Peyer's patch (tissue), 4 donors: ENCODE data around the gene ATF6B. TPM values are rescaled to one million over a fixed set of nuclear protein-coding genes. Genes with fewer than 3 reads are reported as not detected.

Source experiments
- DNase-seq, 3 donors: peaks; one replicate each; pipeline ENCODE4 v3.0.0-alpha.2; 2017 to 2019
- H3K27ac ChIP-seq, 4 donors: fragments of 200-600 bp; sonication (generic); one replicate each; pipeline ENCODE4 v1.5.1; 2016 to 2019
- H3K27me3 ChIP-seq, 2 donors: fragments of 200-600 bp; sonication (generic); one replicate each; pipeline ENCODE4 v1.5.1; 2019
- H3K36me3 ChIP-seq, 3 donors: fragments of 200-600 bp; sonication (generic); one replicate each; pipeline ENCODE4 v1.5.1; 2016 to 2019
- H3K4me1 ChIP-seq, 4 donors: fragments of 200-600 bp; sonication (generic); one replicate each; pipeline ENCODE4 v1.5.1; 2016 to 2019
- H3K4me3 ChIP-seq, 4 donors: fragments of 200-600 bp; sonication (generic); 1 replicate in 3 of 4; 2 replicates in 1 of 4; pipeline ENCODE4 v1.5.1; 2016 to 2019; ENCODE audit warnings: mild to moderate bottlenecking in 1 of 4
- H3K9me3 ChIP-seq, 4 donors: fragments of 200-600 bp; sonication (generic); one replicate each; pipeline ENCODE4 v1.5.1; 2016 to 2019; ENCODE audit warnings: mild to moderate bottlenecking in 1 of 4
- POLR2A ChIP-seq, 2 donors: fragments of 450-650 bp; IDR thresholded peaks; one replicate each; pipeline ENCODE4 v1.5.1; 2017; ENCODE audit warnings: antibody characterized with exemption in 2 of 2, mild to moderate bottlenecking in 2 of 2, moderate library complexity in 2 of 2
- total RNA-seq, 4 donors: library from RNA; depleted of rRNA; stranded (reverse); fragments of >200 nt; gene quantifications; one replicate each; pipeline ENCODE4 v1.1.0, GENCODE V29; 2016
- TF ChIP-seq, protein P1 (sequence below), 6 experiments: fragments of 450-650 bp in 4 of 6; fragments of 200-600 bp in 2 of 6; sonication (generic) in 1 of 6; IDR thresholded peaks; one replicate each; pipeline ENCODE4 v1.5.1; 2017 to 2019; ENCODE audit warnings: antibody characterized with exemption in 6 of 6, mild to moderate bottlenecking in 3 of 6, moderate library complexity in 1 of 6

ATF6B gene
- total RNA-seq, 4 donors from 2014 or later, result 75.3 to 408 (median 156) TPM

GRCh38 chr6:32153564-32154513 lies 25.8 kb upstream of the ATF6B start, which contains the start of gene PPT2:
PPT2 (plus strand) TSS chr6:32154141; CDS start chr6:32154595, 454 bp downstream.
- Histone ChIP-seq H3K9me3 (no peaks in the 10 kb centered on the region), H3K4me1 (peaks cover 0 to 30% (median 5%) of the 10 kb centered on the region in 4 donors), H3K27me3 (no peaks in the 10 kb centered on the region), H3K36me3 (peaks cover 0 to 30% (median 0%) of the 10 kb centered on the region in 3 donors), H3K4me3 (peak within 1 kb of the TSS; percentile 50 to 74 (median 69)), H3K27ac (peak within 1 kb of the TSS; percentile 72 to 85 (median 78))
- TF ChIP-seq POLR2A (IDR thresholded peaks at IDR 0.05), result peak in 1 of 2 donors; percentile 20
- TF ChIP-seq, protein P1, sequence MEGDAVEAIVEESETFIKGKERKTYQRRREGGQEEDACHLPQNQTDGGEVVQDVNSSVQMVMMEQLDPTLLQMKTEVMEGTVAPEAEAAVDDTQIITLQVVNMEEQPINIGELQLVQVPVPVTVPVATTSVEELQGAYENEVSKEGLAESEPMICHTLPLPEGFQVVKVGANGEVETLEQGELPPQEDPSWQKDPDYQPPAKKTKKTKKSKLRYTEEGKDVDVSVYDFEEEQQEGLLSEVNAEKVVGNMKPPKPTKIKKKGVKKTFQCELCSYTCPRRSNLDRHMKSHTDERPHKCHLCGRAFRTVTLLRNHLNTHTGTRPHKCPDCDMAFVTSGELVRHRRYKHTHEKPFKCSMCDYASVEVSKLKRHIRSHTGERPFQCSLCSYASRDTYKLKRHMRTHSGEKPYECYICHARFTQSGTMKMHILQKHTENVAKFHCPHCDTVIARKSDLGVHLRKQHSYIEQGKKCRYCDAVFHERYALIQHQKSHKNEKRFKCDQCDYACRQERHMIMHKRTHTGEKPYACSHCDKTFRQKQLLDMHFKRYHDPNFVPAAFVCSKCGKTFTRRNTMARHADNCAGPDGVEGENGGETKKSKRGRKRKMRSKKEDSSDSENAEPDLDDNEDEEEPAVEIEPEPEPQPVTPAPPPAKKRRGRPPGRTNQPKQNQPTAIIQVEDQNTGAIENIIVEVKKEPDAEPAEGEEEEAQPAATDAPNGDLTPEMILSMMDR (IDR thresholded peaks at IDR 0.05), result peak in 2 of 6 experiments; percentile 24 to 31
- DNase-seq, result peak; percentile 73 to 90 (median 81)

- no peak for DNase-seq
- H3K4me3 ChIP-seq, result peak overlapping the region; percentile 50 to 74 (median 69)
- TF ChIP-seq POLR2A (IDR thresholded peaks at IDR 0.05), result no peak
- TF ChIP-seq, protein P1 (IDR thresholded peaks at IDR 0.05), result no peak
- peaks cover 0 to 21% (median 0%) of the 10 kb centered on the region in 3 donors for H3K36me3 ChIP-seq
- no peaks in the 10 kb centered on the region for H3K9me3 ChIP-seq
- H3K4me1 ChIP-seq, result peaks cover 0 to 30% (median 5%) of the 10 kb centered on the region in 4 donors
- H3K27me3 ChIP-seq, result no peaks in the 10 kb centered on the region
- peak overlapping the region; percentile 72 to 85 (median 78) for H3K27ac ChIP-seq
Measured at GRCh38 chr6:32152769-32153563, 24.9 kb upstream of the ATF6B start.

- Histone ChIP-seq H3K27ac (peak within 1 kb of the TSS; percentile 17 to 85 (median 74)), H3K36me3 (peaks cover 0 to 13% (median 0%) of the 10 kb centered on the region in 3 donors), H3K4me3 (peak within 1 kb of the TSS; percentile 24 to 74 (median 60)), H3K9me3 (no peaks in the 10 kb centered on the region), H3K4me1 (peaks cover 0 to 30% (median 5%) of the 10 kb centered on the region in 4 donors), H3K27me3 (no peaks in the 10 kb centered on the region)
- DNase-seq, result no peak
- TF ChIP-seq, protein P1 (IDR thresholded peaks at IDR 0.05), result no peak
- no peak for TF ChIP-seq POLR2A (IDR thresholded peaks at IDR 0.05)
Measured at GRCh38 chr6:32151863-32152768, 24.1 kb upstream of the ATF6B start, which contains the start of gene PRRT1. PRRT1 (minus strand) TSS chr6:32151939; CDS start chr6:32151827, 112 bp downstream.

GRCh38 chr6:32151181-32151862 lies 23.3 kb upstream of the ATF6B start:
- H3K27ac ChIP-seq, result peak overlapping the region in 1 of 4 donors; percentile 85
- DNase-seq, result peak in 1 of 3 donors; percentile 9
- H3K4me3 ChIP-seq, result peak overlapping the region; percentile 7 to 71 (median 38)
- peaks cover 0 to 30% (median 5%) of the 10 kb centered on the region in 4 donors for H3K4me1 ChIP-seq
- no peaks in the 10 kb centered on the region for H3K27me3 ChIP-seq
- no peak for TF ChIP-seq POLR2A (IDR thresholded peaks at IDR 0.05)
- TF ChIP-seq, protein P1 (IDR thresholded peaks at IDR 0.05), result no peak
- H3K9me3 ChIP-seq, result no peaks in the 10 kb centered on the region
- H3K36me3 ChIP-seq, result peaks cover 0 to 7% (median 0%) of the 10 kb centered on the region in 3 donors
